A549 (cell line): ENCODE data around the gene RNF121. TPM values are rescaled to one million over a fixed set of nuclear protein-coding genes. Genes with fewer than 3 reads are reported as not detected.
A peak's percentile ranks its signal among the peaks of the same experiment; 100 is the strongest.

Experiments
- ATAC-seq, 2 experiments: fragments of 200-7000 bp in 1 of 2; fragments of >200 bp in 1 of 2; cut with Nextera tagmentation in 1 of 2; cut with Tn5 transposase in 1 of 2; 3 replicates each; pipeline versions ENCODE4 v1.8.0 to v1.9.1; 2018 to 2020; ENCODE audit warnings: mild to moderate bottlenecking in 1 of 2, moderate library complexity in 1 of 2
- CTCF ChIA-PET: fragments of 300-600 bp; sonication (Branson Sonifier 250); formaldehyde crosslinking; extraction: SDS; loops from one replicate; lab custom pipeline; 2021; ENCODE audit warnings: antibody characterized with exemption, inconsistent platforms; lab: Yijun Ruan, JAX
- POLR2A ChIA-PET: fragments of 350-600 bp; formaldehyde crosslinking; extraction: SDS; loops from one replicate; lab custom pipeline; 2021; ENCODE audit warnings: antibody characterized with exemption, inconsistent platforms; lab: Yijun Ruan, JAX
- DNase-seq, 2 experiments: peaks; one replicate each; pipeline versions ENCODE4 v3.0.0 to v3.0.0-alpha.2; 2011 to 2016; ENCODE audit warnings: low read depth in 1 of 2, low spot score in 1 of 2
- FAIRE-seq: peaks from 2 replicates; lab custom pipeline; 2011; peaks lifted over from hg19 to GRCh38; lab: Jason Lieb, UNC
- H3K27ac ChIP-seq, 2 experiments: fragments of >200 bp; sonication (Bioruptor Twin); formaldehyde crosslinking; 3 replicates each; pipeline ENCODE4 v1.5.1; 2016 to 2017
- H3K4me1 ChIP-seq: fragments of >200 bp; sonication (Bioruptor Twin); formaldehyde crosslinking; 3 replicates; pipeline ENCODE4 v1.6.1; 2016
- H3K4me2 ChIP-seq: fragments of >200 bp; sonication (Bioruptor Twin); formaldehyde crosslinking; 3 replicates; pipeline ENCODE4 v1.6.1; 2016
- H3K4me3 ChIP-seq: fragments of >200 bp; sonication (Bioruptor Twin); formaldehyde crosslinking; 3 replicates; pipeline ENCODE4 v1.5.1; 2016
- H3K9me3 ChIP-seq: fragments of >200 bp; sonication (Bioruptor Twin); formaldehyde crosslinking; 3 replicates; pipeline ENCODE4 v1.6.1; 2016
- CBX8 ChIP-seq: fragments of 200-600 bp; sonication (generic); IDR thresholded peaks from 2 replicates; pipeline ENCODE4 v1.6.1; 2016
- CEBPB ChIP-seq, 2 experiments: fragments of >200 bp in 1 of 2; sonication (Bioruptor Twin) in 1 of 2; formaldehyde crosslinking in 1 of 2; IDR thresholded peaks; 2 replicates each; pipeline ENCODE4 v1.6.1; 2012 to 2016
- CTCF ChIP-seq: fragments of >200 bp; sonication (Bioruptor Twin); formaldehyde crosslinking; IDR thresholded peaks from 3 replicates; pipeline ENCODE4 v1.5.1; 2016
- EP300 ChIP-seq, 2 experiments: fragments of >200 bp; sonication (Bioruptor Twin); formaldehyde crosslinking; IDR thresholded peaks; 2 replicates in 1 of 2; 3 replicates in 1 of 2; pipeline ENCODE4 v1.6.1; 2016 to 2017
- HEYL ChIP-seq: fragments of 250-450 bp; sonication (Bioruptor Pico); IDR thresholded peaks from 2 replicates; pipeline ENCODE4 v1.8.0; 2021; ENCODE audit warnings: mild to moderate bottlenecking, moderate library complexity
- HOXA7 ChIP-seq: fragments of 250-450 bp; sonication (Bioruptor Pico); IDR thresholded peaks from 2 replicates; pipeline ENCODE4 v1.5.0; 2020; ENCODE audit warnings: mild to moderate bottlenecking, moderate library complexity
- HOXB5 ChIP-seq: fragments of 250-450 bp; sonication (Bioruptor Pico); IDR thresholded peaks from 2 replicates; pipeline ENCODE4 v1.5.0; 2020; ENCODE audit warnings: mild to moderate bottlenecking, moderate library complexity
- KDM1A ChIP-seq: fragments of 200-600 bp; sonication (generic); IDR thresholded peaks from 2 replicates; pipeline ENCODE4 v1.6.1; 2016; ENCODE audit warnings: low read depth, mild to moderate bottlenecking
- MAX ChIP-seq: IDR thresholded peaks from 2 replicates; pipeline ENCODE4 v1.6.1; 2012
- NR3C1 ChIP-seq: fragments of >200 bp; sonication (Bioruptor Twin); formaldehyde crosslinking; IDR thresholded peaks from 3 replicates; pipeline ENCODE4 v1.6.1; 2017
- PBX3 ChIP-seq: IDR thresholded peaks from 2 replicates; pipeline ENCODE4 v1.6.1; 2012
- POLR2A ChIP-seq: IDR thresholded peaks from 2 replicates; pipeline ENCODE4 v1.6.1; 2012; ENCODE audit warnings: mild to moderate bottlenecking, low read length
- POLR2AphosphoS2 ChIP-seq: conservative IDR thresholded peaks from 2 replicates; pipeline ENCODE4 v1.6.1; 2012; ENCODE audit warnings: low read length, improper control_type of control experiment, inconsistent platforms
- RARB ChIP-seq: fragments of 250-450 bp; sonication (Bioruptor Pico); IDR thresholded peaks from 2 replicates; pipeline ENCODE4 v1.8.0; 2021; ENCODE audit warnings: mild to moderate bottlenecking, moderate library complexity
- REST ChIP-seq: fragments of 200-600 bp; sonication (generic); IDR thresholded peaks from 2 replicates; pipeline ENCODE4 v1.6.1; 2016; ENCODE audit warnings: antibody characterized with exemption, mild to moderate bottlenecking, moderate library complexity
- SMC3 ChIP-seq: fragments of >200 bp; sonication (Bioruptor Twin); formaldehyde crosslinking; IDR thresholded peaks from 3 replicates; pipeline ENCODE4 v1.6.1; 2018; ENCODE audit warnings: inconsistent platforms
- WGBS: methylation state at CpG from one replicate; pipeline ENCODE4 v1.1.6; 2017; ENCODE audit errors: missing lambda C conversion rate; 5-methylcytosine and 5-hydroxymethylcytosine counted together
- polyA plus RNA-seq, 4 experiments: library from polyadenylated mRNA; depleted of rRNA in 3 of 4; stranded (reverse); fragments of >200 nt; fragmentation: RNase III in 1 of 4; extraction: RNeasy Plus Mini Kit Qiagen cat#74134 plus additional on column Dnase treatment in 1 of 4; gene quantifications; 2 replicates in 3 of 4; 3 replicates in 1 of 4; pipeline ENCODE4 v1.2.3, GENCODE V29; 2011 to 2017
- TF ChIP-seq, protein P1 (sequence below): fragments of 150-350 bp; IDR thresholded peaks from 2 replicates; pipeline ENCODE4 v1.6.1; 2014; ENCODE audit warnings: low read depth, mild to moderate bottlenecking, low read length
- TF ChIP-seq, protein P2 (sequence below): fragments of 250-450 bp; sonication (Bioruptor Pico); IDR thresholded peaks from 2 replicates; pipeline ENCODE4 v1.5.0; 2021; ENCODE audit warnings: mild to moderate bottlenecking, moderate library complexity, borderline replicate concordance

Gene RNF121
- polyA plus RNA-seq, 2 of the 4 experiments (the other 2 are of a cell fraction): 79.0 to 102 TPM

DNA sequence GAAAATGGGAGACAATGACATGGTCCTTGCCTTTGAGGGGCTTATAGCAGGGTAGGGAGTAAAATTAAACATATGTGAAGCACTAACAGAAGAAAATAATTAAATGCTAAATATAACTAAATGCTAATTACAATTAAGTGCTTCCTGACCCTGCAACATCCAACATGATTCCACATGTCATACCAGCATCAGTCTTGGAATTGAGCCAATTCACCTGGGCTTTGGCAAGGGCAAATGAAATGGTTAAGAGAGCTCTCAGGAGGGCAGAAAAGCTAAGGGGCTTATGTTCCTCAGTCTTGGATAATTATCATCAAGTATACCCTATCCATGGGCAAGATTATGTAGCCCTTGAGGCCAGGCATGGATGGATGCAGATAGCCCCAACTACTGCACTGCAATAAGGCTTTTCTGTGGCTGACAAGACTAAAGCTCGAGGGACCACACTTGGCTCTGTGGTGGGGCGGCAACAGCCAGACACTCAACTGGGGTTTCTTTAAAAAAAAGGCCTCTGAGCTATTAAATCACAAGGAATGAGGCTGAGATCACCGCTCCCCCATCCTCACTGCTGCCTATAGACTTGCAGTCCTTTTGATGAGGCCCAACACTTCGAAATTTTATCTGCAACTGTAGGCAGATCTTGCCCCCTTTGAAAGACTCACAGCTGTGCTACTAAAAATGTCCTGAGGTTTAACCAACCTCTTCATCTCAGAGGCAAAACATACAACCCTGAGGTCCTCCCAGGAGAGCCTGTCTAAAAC is 108.9 kb downstream of the RNF121 start:
- Histone ChIP-seq H3K9me3 (no peaks in the 10 kb centered on the region), H3K27ac (peak overlapping the region in 1 of 2 experiments; percentile 93; a peak in 3 of 6 replicates), H3K4me1 (peaks cover 33% of the 10 kb centered on the region), H3K4me3 (no peak overlapping the region), H3K4me2 (peak overlapping the region; percentile 98)
- no peak for DNase-seq
- ChIA-PET CTCF (interaction anchor here (1.1 to 10.4 kb wide), 6 partner anchors 8 to 476 kb away, joined by 3 to 123 read pairs (median 8); no protein-coding TSS in a partner anchor), POLR2A (no interaction called here)
- whole genome bisulfite sequencing: 95% methylated on average over 4 of the region's 4 CpGs
- no peak for ATAC-seq
- no peak for FAIRE-seq
- TF ChIP-seq HOXA7 (CRISPR knock-in tag) (no peak), EP300 (IDR thresholded peaks at IDR 0.05) (no peak), HOXB5 (CRISPR knock-in tag) (no peak), RARB (CRISPR knock-in tag) (no peak), POLR2AphosphoS2 (no peak), REST (no peak), CTCF (no peak), MAX (no peak), NR3C1 (no peak), HEYL (CRISPR knock-in tag) (no peak), POLR2A (no peak), SMC3 (no peak), KDM1A (no peak), PBX3 (no peak), CBX8 (no peak), CEBPB (IDR thresholded peaks at IDR 0.05) (no peak)
- TF ChIP-seq, protein P1, sequence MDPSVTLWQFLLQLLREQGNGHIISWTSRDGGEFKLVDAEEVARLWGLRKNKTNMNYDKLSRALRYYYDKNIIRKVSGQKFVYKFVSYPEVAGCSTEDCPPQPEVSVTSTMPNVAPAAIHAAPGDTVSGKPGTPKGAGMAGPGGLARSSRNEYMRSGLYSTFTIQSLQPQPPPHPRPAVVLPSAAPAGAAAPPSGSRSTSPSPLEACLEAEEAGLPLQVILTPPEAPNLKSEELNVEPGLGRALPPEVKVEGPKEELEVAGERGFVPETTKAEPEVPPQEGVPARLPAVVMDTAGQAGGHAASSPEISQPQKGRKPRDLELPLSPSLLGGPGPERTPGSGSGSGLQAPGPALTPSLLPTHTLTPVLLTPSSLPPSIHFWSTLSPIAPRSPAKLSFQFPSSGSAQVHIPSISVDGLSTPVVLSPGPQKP: no peak
- TF ChIP-seq, protein P2, sequence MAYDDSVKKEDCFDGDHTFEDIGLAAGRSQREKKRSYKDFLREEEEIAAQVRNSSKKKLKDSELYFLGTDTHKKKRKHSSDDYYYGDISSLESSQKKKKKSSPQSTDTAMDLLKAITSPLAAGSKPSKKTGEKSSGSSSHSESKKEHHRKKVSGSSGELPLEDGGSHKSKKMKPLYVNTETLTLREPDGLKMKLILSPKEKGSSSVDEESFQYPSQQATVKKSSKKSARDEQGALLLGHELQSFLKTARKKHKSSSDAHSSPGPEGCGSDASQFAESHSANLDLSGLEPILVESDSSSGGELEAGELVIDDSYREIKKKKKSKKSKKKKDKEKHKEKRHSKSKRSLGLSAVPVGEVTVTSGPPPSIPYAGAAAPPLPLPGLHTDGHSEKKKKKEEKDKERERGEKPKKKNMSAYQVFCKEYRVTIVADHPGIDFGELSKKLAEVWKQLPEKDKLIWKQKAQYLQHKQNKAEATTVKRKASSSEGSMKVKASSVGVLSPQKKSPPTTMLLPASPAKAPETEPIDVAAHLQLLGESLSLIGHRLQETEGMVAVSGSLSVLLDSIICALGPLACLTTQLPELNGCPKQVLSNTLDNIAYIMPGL (CRISPR knock-in tag): no peak
